AG04450 (cell line): ENCODE results near the gene PIH1D1. TPM values are rescaled to one million over a fixed set of nuclear protein-coding genes. Genes with fewer than 3 reads are reported as not detected.

Experiments used
- CTCF ChIA-PET: fragments of 300-600, 350-600 bp; formaldehyde crosslinking; extraction: SDS; loops from one replicate; lab custom pipeline; 2022; ENCODE audit warnings: antibody characterized with exemption, inconsistent platforms; lab: Charles Lee
- POLR2A ChIA-PET: fragments of 350-600 bp; formaldehyde crosslinking; extraction: SDS; loops from one replicate; lab custom pipeline; 2021; ENCODE audit warnings: antibody characterized with exemption, inconsistent platforms; lab: Yijun Ruan, JAX
- DNase-seq: peaks from one replicate; pipeline ENCODE4 v3.0.0-alpha.2; 2011; ENCODE audit warnings: low read depth, low spot score
- H3K27ac ChIP-seq: one replicate; pipeline ENCODE4 v1.5.1; 2012; ENCODE audit warnings: low read depth, low read length, control low read depth
- H3K27me3 ChIP-seq: one replicate; pipeline ENCODE4 v1.6.0; 2012; ENCODE audit warnings: low read length; ENCODE audit not compliant: control insufficient read depth, insufficient read depth
- H3K4me3 ChIP-seq: 2 replicates; pipeline ENCODE4 v1.5.1; 2011; ENCODE audit warnings: mild to moderate bottlenecking, low read depth, low read length, control low read depth
- H3K9me3 ChIP-seq: 2 replicates; pipeline ENCODE4 v1.5.1; 2012; ENCODE audit warnings: low read length; ENCODE audit not compliant: control insufficient read depth, insufficient read depth
- CTCF ChIP-seq: IDR thresholded peaks from 2 replicates; pipeline ENCODE4 v1.5.1; 2011; ENCODE audit warnings: low read depth, low read length, control low read depth, inconsistent platforms
- polyA plus RNA-seq: library from polyadenylated mRNA; depleted of rRNA; stranded (reverse); fragments of >200 nt; gene quantifications from 2 replicates; pipeline ENCODE4 v1.2.3, GENCODE V29; 2011

The PIH1D1 gene
- polyA plus RNA-seq, 1 experiment, result 62.5 TPM

DNA sequence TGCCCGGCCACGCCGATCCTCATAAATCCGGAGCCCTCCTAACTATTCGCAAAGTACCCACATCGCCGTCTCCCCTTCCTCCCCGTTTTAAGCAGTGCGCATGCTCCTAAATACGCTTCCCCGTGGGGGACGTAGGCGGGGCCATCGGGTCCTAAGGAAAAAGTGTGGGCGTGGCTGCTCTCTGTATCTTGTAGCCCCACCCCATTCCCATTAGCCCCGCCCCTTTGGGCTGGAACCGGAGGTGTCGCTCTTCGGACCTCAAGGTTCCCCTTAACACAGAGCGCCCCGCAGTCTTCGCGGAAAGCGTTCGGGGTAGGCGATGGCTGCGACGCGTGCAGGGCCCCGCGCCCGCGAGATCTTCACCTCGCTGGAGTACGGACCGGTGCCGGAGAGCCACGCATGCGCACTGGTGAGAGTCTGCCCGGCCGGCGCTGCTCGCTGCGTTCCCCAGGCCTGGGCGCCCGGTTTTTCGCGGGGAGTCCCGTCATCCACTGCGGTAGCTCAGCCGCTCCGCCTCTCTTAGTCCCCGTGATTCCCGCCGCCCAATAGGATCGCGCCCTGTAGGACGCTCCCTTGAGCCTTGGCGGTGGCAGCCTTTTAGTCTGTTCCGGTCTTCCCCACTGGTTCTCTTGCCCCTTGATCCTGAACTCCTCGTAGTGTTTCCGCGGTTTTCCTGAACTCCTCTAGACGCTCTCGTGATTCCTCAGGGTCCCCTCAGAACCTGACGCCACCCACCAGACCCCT is 1.6 kb upstream of the PIH1D1 start, which contains the start of gene ALDH16A1:
Gene ALDH16A1, plus strand, starts transcription at position 213 of the 744 bp plus-strand sequence. Its CDS starts 107 bp downstream, at position 320.
- no peaks in the 10 kb centered on the region for H3K27me3 ChIP-seq
- peak within 1 kb of the TSS; percentile 82 for H3K4me3 ChIP-seq
- peak; percentile 95 for DNase-seq
- peak within 1 kb of the TSS; percentile 97 for H3K27ac ChIP-seq
- CTCF ChIA-PET, result interaction anchor here (1.7 to 2.3 kb wide), 2 partner anchors 20 to 227 kb away, joined by 6 to 8 read pairs; partner anchors contain the start of gene FLT3LG
- no peak for TF ChIP-seq CTCF
- H3K9me3 ChIP-seq, result no peaks in the 10 kb centered on the region
- POLR2A ChIA-PET, result interaction anchor here (0.5 to 2.2 kb wide), 5 partner anchors 25 to 474 kb away, joined by 4 to 17 read pairs (median 5); partner anchors contain the start of gene RPL13A

DNA sequence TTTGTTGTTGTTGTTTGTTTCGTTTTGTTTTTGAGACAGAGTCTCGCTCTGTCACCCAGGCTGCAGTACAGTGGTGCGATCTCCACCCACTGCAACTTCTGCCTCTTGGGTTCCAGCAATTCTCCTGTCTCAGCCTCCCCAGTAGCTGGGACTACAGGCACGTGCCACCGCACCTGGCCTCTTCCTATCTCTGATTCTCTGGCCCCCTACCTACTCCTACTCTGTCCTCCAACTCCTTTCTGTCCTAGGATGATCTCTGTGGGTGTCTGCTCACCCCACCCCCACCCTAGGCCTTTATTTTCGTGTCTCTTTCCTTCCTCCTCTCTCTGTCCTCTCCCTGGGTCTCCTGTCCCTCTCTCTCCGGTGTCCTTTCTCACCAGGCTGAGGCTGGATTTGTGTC is 1.2 kb downstream of the PIH1D1 start:
- POLR2A ChIA-PET, result interaction anchor here (0.7 kb wide), 1 partner anchor 7 kb away, joined by 5 read pairs; no protein-coding TSS in a partner anchor
- TF ChIP-seq CTCF, result no peak
- CTCF ChIA-PET, result interaction anchor here (0.5 kb wide), 1 partner anchor 20 kb away, joined by 4 read pairs; no protein-coding TSS in a partner anchor
- no peak for DNase-seq
- no peak overlapping the region for H3K27ac ChIP-seq
- no peaks in the 10 kb centered on the region; the same call in 1 of the 2 replicates for H3K9me3 ChIP-seq
- H3K27me3 ChIP-seq, result no peaks in the 10 kb centered on the region
- peak overlapping the region; percentile 37 for H3K4me3 ChIP-seq

- no peak for TF ChIP-seq CTCF
- ChIA-PET CTCF (no interaction called here), POLR2A (no interaction called here)
- no peaks in the 10 kb centered on the region; the same call in 1 of the 2 replicates for H3K9me3 ChIP-seq
- no peaks in the 10 kb centered on the region for H3K27me3 ChIP-seq
- H3K27ac ChIP-seq, result no peak overlapping the region
- no peak overlapping the region for H3K4me3 ChIP-seq
- no peak for DNase-seq
Measured at GRCh38 chr19:49448432-49448786, 3.2 kb downstream of the PIH1D1 start.

DNA sequence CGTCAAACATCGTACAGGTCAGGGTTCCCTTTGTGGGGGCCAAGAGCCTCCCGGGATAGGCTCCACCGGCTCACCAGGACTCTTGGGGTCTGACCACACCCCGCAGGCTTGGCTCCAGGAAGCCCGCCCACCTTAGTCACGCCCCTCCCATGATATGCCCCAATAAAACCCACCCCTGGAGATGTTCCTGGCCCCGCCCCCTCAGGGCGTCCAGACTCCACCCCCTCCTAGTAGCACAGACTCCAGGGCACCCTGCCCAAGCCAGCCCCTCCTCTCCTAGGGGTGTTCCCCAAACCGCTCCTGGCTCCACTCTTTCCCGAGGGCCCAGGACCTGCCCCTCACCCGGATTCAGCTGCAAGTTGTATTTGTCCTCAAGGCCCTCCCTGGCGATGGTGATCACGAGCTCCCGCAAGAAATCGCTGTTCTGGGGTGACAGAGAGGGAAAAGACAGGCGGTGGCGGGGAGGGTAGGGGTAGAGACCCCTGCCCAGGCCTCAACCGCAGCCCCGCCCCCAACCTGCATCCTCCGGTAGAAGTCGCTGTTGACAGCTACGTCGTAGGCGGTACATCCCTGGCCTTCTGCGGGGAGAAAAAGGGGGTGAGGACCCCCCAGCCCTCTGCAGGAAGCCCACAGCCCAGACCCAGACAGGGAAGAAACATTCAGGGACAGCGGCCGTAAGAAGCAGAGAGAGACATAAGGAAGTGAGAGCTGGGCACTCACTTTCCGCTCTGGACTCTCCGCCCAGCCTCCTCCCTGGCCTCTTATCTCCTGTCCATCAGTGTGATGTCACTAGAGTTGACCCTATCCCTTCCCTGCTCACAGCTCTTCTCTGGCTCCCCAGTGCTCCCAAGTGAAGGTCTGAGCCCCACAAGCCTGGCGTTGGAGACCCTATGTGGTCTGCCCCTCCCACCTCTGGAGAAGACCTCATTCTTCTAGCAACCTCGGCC is 3.9 kb downstream of the PIH1D1 start:
- H3K27me3 ChIP-seq, result no peaks in the 10 kb centered on the region
- no peak for TF ChIP-seq CTCF
- no peak overlapping the region for H3K27ac ChIP-seq
- H3K4me3 ChIP-seq, result no peak overlapping the region
- no peak for DNase-seq
- H3K9me3 ChIP-seq, result no peaks in the 10 kb centered on the region; the same call in 1 of the 2 replicates
- POLR2A ChIA-PET, result no interaction called here
- CTCF ChIA-PET, result no interaction called here
